HepG2 (cell line): ENCODE measurements around the gene SPNS2. TPM values are rescaled to one million over a fixed set of nuclear protein-coding genes. Genes with fewer than 3 reads are reported as not detected.

Experiments
- AGO2 ChIP-seq: fragments of 200-400 bp; formaldehyde crosslinking; optimal IDR thresholded peaks from 2 replicates; pipeline ENCODE3; 2017; ENCODE audit warnings: mild to moderate bottlenecking, low read depth, low read length, moderate library complexity
- CSRNP1 ChIP-seq: sonication (generic); formaldehyde crosslinking; IDR thresholded peaks from 2 replicates; pipeline ENCODE4 v1.8.1; 2023; ENCODE audit warnings: mild to moderate bottlenecking, missing genetic modification reagents
- HNF4G ChIP-seq, 2 experiments: sonication (generic) in 1 of 2; formaldehyde crosslinking in 1 of 2; IDR thresholded peaks; 2 replicates each; pipeline versions ENCODE4 v1.4.0 to v1.6.1; 2011 to 2020; ENCODE audit warnings: borderline replicate concordance in 2 of 2, low read depth in 2 of 2, mild to moderate bottlenecking in 2 of 2, low read length in 1 of 2, missing genetic modification reagents in 1 of 2, moderate library complexity in 1 of 2
- POGZ ChIP-seq: sonication (generic); formaldehyde crosslinking; IDR thresholded peaks from 2 replicates; pipeline ENCODE4 v1.4.0; 2020; ENCODE audit warnings: mild to moderate bottlenecking, missing genetic modification reagents
- RFXANK ChIP-seq: IDR thresholded peaks from 2 replicates; pipeline ENCODE4 v1.6.1; 2016
- ZNF646 ChIP-seq: sonication (generic); formaldehyde crosslinking; IDR thresholded peaks from 2 replicates; pipeline ENCODE4 v1.9.0; 2021; ENCODE audit warnings: mild to moderate bottlenecking, missing genetic modification reagents
- ZNF674 ChIP-seq: sonication (generic); formaldehyde crosslinking; IDR thresholded peaks from 2 replicates; pipeline ENCODE4 v1.5.0; 2020; ENCODE audit warnings: low read depth, mild to moderate bottlenecking, missing genetic modification reagents
- polyA plus RNA-seq, 8 experiments: library from polyadenylated mRNA; depleted of rRNA in 3 of 8; stranded (reverse) in 7 of 8; unstranded in 1 of 8; fragments of >200 nt; fragmentation: Illumina TruSeq in 4 of 8; extraction: Trizol in 4 of 8; gene quantifications; 2 replicates each; pipeline versions ENCODE4 v1.2.1 to v1.2.3, GENCODE V29; 2011 to 2016; ENCODE audit warnings: low read depth in 4 of 8, missing spikeins in 1 of 8, mixed read lengths in 1 of 8; ENCODE audit not compliant: insufficient read depth in 1 of 8
- total RNA-seq, 5 experiments: library from RNA; depleted of rRNA; stranded (reverse); fragments of >200 nt; fragmentation: Illumina TruSeq; extraction: Trizol; gene quantifications; 2 replicates each; pipeline ENCODE4 v1.2.3, GENCODE V29; 2016; ENCODE audit warnings: low read depth in 1 of 5
- TF ChIP-seq, protein P1 (sequence below): IDR thresholded peaks from 2 replicates; pipeline ENCODE4 v1.6.1; 2016

The SPNS2 gene
- total and polyA plus RNA-seq, 2 of the 13 experiments (the other 11 are each of a cell fraction or from before 2014, with no cell fraction given), result 0.01 TPM; not detected in 1

- no peak for TF ChIP-seq ZNF646 (CRISPR knock-in tag)
- no peak for TF ChIP-seq ZNF674 (CRISPR knock-in tag)
- TF ChIP-seq POGZ (CRISPR knock-in tag), result no peak
- TF ChIP-seq AGO2, result peak; percentile 51
- TF ChIP-seq RFXANK (CRISPR knock-in tag), result no peak
- no peak for TF ChIP-seq HNF4G (IDR thresholded peaks at IDR 0.05; ENCODE audit: borderline replicate concordance, low read depth, low read length)
- no peak for TF ChIP-seq HNF4G (CRISPR knock-in tag; IDR thresholded peaks at IDR 0.05; ENCODE audit: borderline replicate concordance, low read depth)
- TF ChIP-seq, protein P1, sequence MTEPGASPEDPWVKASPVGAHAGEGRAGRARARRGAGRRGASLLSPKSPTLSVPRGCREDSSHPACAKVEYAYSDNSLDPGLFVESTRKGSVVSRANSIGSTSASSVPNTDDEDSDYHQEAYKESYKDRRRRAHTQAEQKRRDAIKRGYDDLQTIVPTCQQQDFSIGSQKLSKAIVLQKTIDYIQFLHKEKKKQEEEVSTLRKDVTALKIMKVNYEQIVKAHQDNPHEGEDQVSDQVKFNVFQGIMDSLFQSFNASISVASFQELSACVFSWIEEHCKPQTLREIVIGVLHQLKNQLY (CRISPR knock-in tag), result no peak
- TF ChIP-seq CSRNP1, result no peak
Observed at GRCh38 chr17:4542726-4543191, 44.1 kb downstream of the SPNS2 start (continued).
